GM12865 (cell line): ENCODE data around the gene ATXN3L.

ENCODE experiments used
- DNase-seq: peaks from one replicate; pipeline ENCODE4 v3.0.0; 2010; ENCODE audit warnings: low read depth
- H3K4me3 ChIP-seq: 2 replicates; pipeline ENCODE4 v1.5.1; 2011; ENCODE audit warnings: mild to moderate bottlenecking, low read depth, low read length, control low read depth
- CTCF ChIP-seq: IDR thresholded peaks from 2 replicates; pipeline ENCODE4 v1.5.1; 2011; ENCODE audit warnings: low read length, control low read depth, low read depth, inconsistent platforms; ENCODE audit not compliant: insufficient read depth; ENCODE audit errors: missing control alignments

Gene ATXN3L

DNA sequence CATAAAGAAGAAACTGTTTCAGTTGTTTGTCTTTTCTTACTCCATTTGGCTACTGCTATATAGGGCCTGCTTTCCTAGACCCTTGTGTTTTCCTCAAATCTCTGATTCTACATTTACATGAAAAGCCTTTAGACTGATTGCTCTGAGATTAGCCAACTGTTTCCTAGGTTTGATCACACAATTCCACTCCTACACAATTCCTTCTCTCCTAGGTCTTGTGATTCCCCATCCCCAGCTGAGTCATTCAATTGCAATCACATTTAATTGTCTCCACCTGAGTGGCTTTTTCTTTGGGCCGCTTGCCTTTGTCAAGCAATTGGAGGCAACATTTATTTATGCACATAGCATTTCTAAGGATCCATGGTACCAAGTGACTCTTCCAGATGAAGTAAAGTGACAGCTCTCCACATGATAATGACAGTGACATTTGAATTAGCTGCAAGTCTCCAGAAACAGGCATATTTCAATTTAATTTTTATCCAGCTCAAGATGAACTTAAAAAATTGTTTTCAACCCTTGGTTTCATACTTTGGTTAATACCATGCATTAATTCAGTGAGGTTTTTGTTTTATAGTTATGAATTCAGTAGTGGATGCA is 35.8 kb downstream of the ATXN3L start:
- DNase-seq, result no peak
- TF ChIP-seq CTCF, result no peak
- no peak overlapping the region for H3K4me3 ChIP-seq

GRCh38 chrX:13283512-13283911 is 36.3 kb downstream of the ATXN3L start:
- DNase-seq, result no peak
- TF ChIP-seq CTCF, result no peak
- H3K4me3 ChIP-seq, result no peak overlapping the region

- DNase-seq, result no peak
- H3K4me3 ChIP-seq, result no peak overlapping the region
- no peak for TF ChIP-seq CTCF
These were observed 38.6 kb downstream of the ATXN3L start for GRCh38 chrX:13281289-13281688.

GRCh38 chrX:13279279-13280018 is 40.4 kb downstream of the ATXN3L start:
- no peak overlapping the region for H3K4me3 ChIP-seq
- TF ChIP-seq CTCF, result no peak
- DNase-seq, result no peak

- DNase-seq, result no peak
- no peak for TF ChIP-seq CTCF
- no peak overlapping the region for H3K4me3 ChIP-seq
These were observed 42.3 kb downstream of the ATXN3L start for GRCh38 chrX:13277539-13277938.

DNA sequence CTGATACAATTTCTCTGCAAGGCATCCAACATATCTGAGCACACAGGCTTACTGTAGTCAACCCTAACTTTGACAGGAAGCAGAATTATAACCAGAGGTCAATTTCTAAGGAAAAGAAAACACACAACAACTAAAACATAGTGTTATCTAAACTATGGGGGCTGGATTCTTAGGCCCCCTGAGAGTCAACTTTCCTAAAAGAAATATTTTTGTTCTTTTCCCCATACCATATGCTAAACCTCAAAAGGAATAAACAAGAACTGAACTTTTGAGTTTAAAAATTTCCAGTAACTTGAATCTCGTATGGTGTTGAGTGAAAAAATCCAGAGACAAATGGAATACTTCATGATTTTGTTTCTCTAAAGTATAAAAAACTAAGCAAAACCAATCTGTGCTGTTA is 42.9 kb downstream of the ATXN3L start:
- H3K4me3 ChIP-seq, result no peak overlapping the region
- no peak for DNase-seq
- TF ChIP-seq CTCF, result no peak

GRCh38 chrX:13275031-13275430 is 44.8 kb downstream of the ATXN3L start:
- DNase-seq, result no peak
- TF ChIP-seq CTCF, result no peak
- H3K4me3 ChIP-seq, result no peak overlapping the region
